Mesenchymal stem cell (in vitro differentiated cells and primary cell): ENCODE data around the gene RAD51B.
"Not testable (repeated sequence)": the region's sequence is repeated elsewhere in the genome, so short reads cannot be mapped to it uniquely, and the experiment has no call there.

ENCODE experiments used
- DNase-seq: peaks from one replicate; pipeline ENCODE4 v3.0.0-alpha.2; 2013
- H2AFZ ChIP-seq: one replicate; pipeline ENCODE4 v1.6.1; 2013; ENCODE audit warnings: low read depth, mild to moderate bottlenecking, control low read depth, inconsistent platforms, low read length, moderate library complexity
- H2AK5ac ChIP-seq: 2 replicates; pipeline ENCODE4 v1.6.1; 2013; ENCODE audit warnings: low read length, moderate library complexity, mild to moderate bottlenecking, inconsistent platforms; ENCODE audit not compliant: severe bottlenecking
- H2BK120ac ChIP-seq: one replicate; pipeline ENCODE4 v1.6.1; 2013; ENCODE audit warnings: low read depth, mild to moderate bottlenecking, inconsistent platforms, low read length, moderate library complexity
- H2BK12ac ChIP-seq, 2 experiments: one replicate each; pipeline ENCODE4 v1.6.1; 2013; ENCODE audit warnings: inconsistent platforms in 2 of 2, low read length in 2 of 2, mild to moderate bottlenecking in 2 of 2, moderate library complexity in 2 of 2, control low read depth in 1 of 2
- H2BK15ac ChIP-seq: one replicate; pipeline ENCODE4 v1.6.1; 2013; ENCODE audit warnings: mild to moderate bottlenecking, low read depth, inconsistent platforms; ENCODE audit not compliant: poor library complexity, severe bottlenecking
- H2BK5ac ChIP-seq: 2 replicates; pipeline ENCODE4 v1.6.1; 2013; ENCODE audit warnings: low read depth, mild to moderate bottlenecking, low read length, control low read depth, inconsistent platforms; ENCODE audit not compliant: poor library complexity, severe bottlenecking
- H3K14ac ChIP-seq, 2 experiments: one replicate each; pipeline ENCODE4 v1.6.1; 2013; ENCODE audit warnings: inconsistent platforms in 2 of 2, low read length in 2 of 2, control low read depth in 1 of 2, mild to moderate bottlenecking in 1 of 2, moderate library complexity in 1 of 2
- H3K18ac ChIP-seq, 2 experiments: one replicate each; pipeline ENCODE4 v1.6.1; 2013; ENCODE audit warnings: inconsistent platforms in 2 of 2, low read length in 2 of 2, control low read depth in 1 of 2, low read depth in 1 of 2, mild to moderate bottlenecking in 1 of 2
- H3K23ac ChIP-seq, 2 experiments: one replicate each; pipeline ENCODE4 v1.6.1; 2013; ENCODE audit warnings: inconsistent platforms in 2 of 2, low read length in 2 of 2, mild to moderate bottlenecking in 2 of 2, moderate library complexity in 2 of 2, control low read depth in 1 of 2
- H3K27ac ChIP-seq: 2 replicates; pipeline ENCODE4 v1.5.1; 2013; ENCODE audit warnings: mild to moderate bottlenecking, moderate library complexity, low read length, control low read depth, inconsistent platforms; ENCODE audit not compliant: poor library complexity, severe bottlenecking
- H3K27me3 ChIP-seq, 2 experiments: 2 replicates each; pipeline versions ENCODE4 v1.6.1 to v1.7.0; 2013; ENCODE audit warnings: low read length in 2 of 2, mild to moderate bottlenecking in 2 of 2, moderate library complexity in 2 of 2, control low read depth in 1 of 2, inconsistent platforms in 1 of 2; ENCODE audit not compliant: control insufficient read depth in 1 of 2, insufficient read depth in 1 of 2
- H3K36me3 ChIP-seq, 2 experiments: 2 replicates each; pipeline versions ENCODE4 v1.6.1 to v1.7.0; 2013; ENCODE audit warnings: low read length in 2 of 2, control low read depth in 1 of 2, inconsistent platforms in 1 of 2, low read depth in 1 of 2, mild to moderate bottlenecking in 1 of 2; ENCODE audit not compliant: insufficient read depth in 2 of 2, control insufficient read depth in 1 of 2
- H3K4ac ChIP-seq, 2 experiments: one replicate each; pipeline ENCODE4 v1.6.1; 2013; ENCODE audit warnings: inconsistent platforms in 2 of 2, low read length in 2 of 2, mild to moderate bottlenecking in 2 of 2, moderate library complexity in 2 of 2, control low read depth in 1 of 2, low read depth in 1 of 2
- H3K4me1 ChIP-seq: 2 replicates; pipeline ENCODE4 v1.6.1; 2013; ENCODE audit warnings: low read depth, low read length, control low read depth; ENCODE audit not compliant: control insufficient read depth, insufficient read depth
- H3K4me2 ChIP-seq: 2 replicates; pipeline ENCODE4 v1.6.1; 2013; ENCODE audit warnings: low read length, mild to moderate bottlenecking, inconsistent platforms; ENCODE audit not compliant: poor library complexity, severe bottlenecking
- H3K4me3 ChIP-seq, 2 experiments: 2 replicates each; pipeline versions ENCODE4 v1.5.1 to v1.7.0; 2013; ENCODE audit warnings: low read length in 2 of 2, mild to moderate bottlenecking in 2 of 2, control low read depth in 1 of 2, low read depth in 1 of 2; ENCODE audit not compliant: insufficient read depth in 1 of 2
- H3K79me1 ChIP-seq: replicated peaks from 2 replicates; pipeline ENCODE4 v1.6.1; 2013; ENCODE audit warnings: mild to moderate bottlenecking, control low read depth, low read length, inconsistent platforms; ENCODE audit not compliant: poor library complexity, severe bottlenecking
- H3K9ac ChIP-seq: 2 replicates; pipeline ENCODE4 v1.7.0; 2013; ENCODE audit warnings: mild to moderate bottlenecking, low read length, moderate library complexity
- H3K9me3 ChIP-seq: 2 replicates; pipeline ENCODE4 v1.7.0; 2013; ENCODE audit warnings: mild to moderate bottlenecking, low read length; ENCODE audit not compliant: control insufficient read depth
- H4K8ac ChIP-seq: one replicate; pipeline ENCODE4 v1.6.1; 2013; ENCODE audit warnings: inconsistent platforms, mild to moderate bottlenecking, low read length, moderate library complexity
- H4K91ac ChIP-seq: one replicate; pipeline ENCODE4 v1.6.1; 2013; ENCODE audit warnings: mild to moderate bottlenecking, low read length, inconsistent platforms
- WGBS: methylation state at CpG from one replicate; pipeline ENCODE4 v1.1.7; 2013; ENCODE audit warnings: mixed read lengths; 5-methylcytosine and 5-hydroxymethylcytosine counted together

Gene RAD51B

GRCh38 chr14:68258995-68259394 is 439.4 kb downstream of the RAD51B start:
- not testable (repeated sequence) for H3K27ac ChIP-seq, H3K4me2 ChIP-seq, H2BK5ac ChIP-seq, H3K9me3 ChIP-seq, H3K14ac ChIP-seq, H3K36me3 ChIP-seq, H2BK15ac ChIP-seq, H3K27me3 ChIP-seq, H2AFZ ChIP-seq, H4K91ac ChIP-seq, H3K9ac ChIP-seq, DNase-seq, H4K8ac ChIP-seq, H2BK120ac ChIP-seq, H3K23ac ChIP-seq, H3K79me1 ChIP-seq, H3K4me1 ChIP-seq, H3K4me3 ChIP-seq, H2AK5ac ChIP-seq
- Histone ChIP-seq H2BK12ac (peak overlapping the region in 1 of 2 experiments; percentile 15), H3K18ac (peak overlapping the region; percentile 23 to 77), H3K4ac (peak overlapping the region in 1 of 2 experiments; percentile 57)
- 74% methylated on average over 1 of the region's 2 CpGs for WGBS

- H3K18ac ChIP-seq = no peak overlapping the region
- H3K4me1 ChIP-seq = no peaks in the 10 kb centered on the region
- H2AK5ac ChIP-seq = no peak overlapping the region
- H2BK5ac ChIP-seq = no peak overlapping the region
- H3K27me3 ChIP-seq = no peaks in the 10 kb centered on the region
- H3K27ac ChIP-seq = no peak overlapping the region
- H3K4me3 ChIP-seq = no peak overlapping the region
- no peaks in the 10 kb centered on the region for H3K9me3 ChIP-seq
- H3K9ac ChIP-seq = no peak overlapping the region
- no peaks in the 10 kb centered on the region for H3K79me1 ChIP-seq
- peak overlapping the region; percentile 47 for H4K8ac ChIP-seq
- no peaks in the 10 kb centered on the region for H3K36me3 ChIP-seq
- 100% methylated on average over 1 of the region's 2 CpGs for WGBS
- H2BK12ac ChIP-seq = no peak overlapping the region
- no peak overlapping the region for H3K4me2 ChIP-seq
- no peak for DNase-seq
- no peak overlapping the region for H2BK120ac ChIP-seq
- no peak overlapping the region for H3K23ac ChIP-seq
- no peak overlapping the region for H3K14ac ChIP-seq
- no peak overlapping the region for H2AFZ ChIP-seq
- H3K4ac ChIP-seq = no peak overlapping the region
- H2BK15ac ChIP-seq = no peak overlapping the region
- H4K91ac ChIP-seq = no peak overlapping the region
Observed at GRCh38 chr14:68260121-68260520, 440.5 kb downstream of the RAD51B start.

GRCh38 chr14:68261092-68261842 is 441.7 kb downstream of the RAD51B start:
- WGBS = 36% methylated on average over 4 of the region's 10 CpGs
- no peak overlapping the region for H3K4me3 ChIP-seq
- H4K8ac ChIP-seq = no peak overlapping the region
- no peak overlapping the region for H4K91ac ChIP-seq
- H3K9me3 ChIP-seq = no peaks in the 10 kb centered on the region
- H2BK5ac ChIP-seq = no peak overlapping the region
- H3K36me3 ChIP-seq = no peaks in the 10 kb centered on the region
- H2BK120ac ChIP-seq = no peak overlapping the region
- H2BK15ac ChIP-seq = no peak overlapping the region
- peak overlapping the region in 1 of 2 experiments; percentile 89 for H2BK12ac ChIP-seq
- no peak overlapping the region for H3K27ac ChIP-seq
- no peaks in the 10 kb centered on the region for H3K79me1 ChIP-seq
- no peak overlapping the region for H2AK5ac ChIP-seq
- H2AFZ ChIP-seq = no peak overlapping the region
- no peak overlapping the region for H3K9ac ChIP-seq
- DNase-seq = no peak
- H3K14ac ChIP-seq = no peak overlapping the region
- H3K4me2 ChIP-seq = no peak overlapping the region
- H3K27me3 ChIP-seq = no peaks in the 10 kb centered on the region
- H3K18ac ChIP-seq = peak overlapping the region in 1 of 2 experiments; percentile 7
- H3K4me1 ChIP-seq = no peaks in the 10 kb centered on the region
- peak overlapping the region in 1 of 2 experiments; percentile 28 for H3K4ac ChIP-seq
- H3K23ac ChIP-seq = no peak overlapping the region

- no peak overlapping the region for H2BK5ac ChIP-seq
- H4K8ac ChIP-seq = no peak overlapping the region
- no peak overlapping the region for H3K4me2 ChIP-seq
- H2BK15ac ChIP-seq = no peak overlapping the region
- no peak overlapping the region for H3K9ac ChIP-seq
- no peaks in the 10 kb centered on the region for H3K79me1 ChIP-seq
- no peak for DNase-seq
- no peak overlapping the region for H3K4me3 ChIP-seq
- no peak overlapping the region for H2BK12ac ChIP-seq
- no peak overlapping the region for H2AFZ ChIP-seq
- H3K36me3 ChIP-seq = no peaks in the 10 kb centered on the region
- H3K14ac ChIP-seq = no peak overlapping the region
- no peak overlapping the region for H2BK120ac ChIP-seq
- no peaks in the 10 kb centered on the region for H3K4me1 ChIP-seq
- H3K18ac ChIP-seq = no peak overlapping the region
- peak overlapping the region; percentile 27 for H4K91ac ChIP-seq
- H3K9me3 ChIP-seq = no peaks in the 10 kb centered on the region
- H3K27ac ChIP-seq = no peak overlapping the region
- H3K4ac ChIP-seq = no peak overlapping the region
- no peaks in the 10 kb centered on the region for H3K27me3 ChIP-seq
- no peak overlapping the region for H3K23ac ChIP-seq
- WGBS = 68% methylated on average over 2 of the region's 3 CpGs
- no peak overlapping the region for H2AK5ac ChIP-seq
Observed at GRCh38 chr14:68262567-68262966, 443.0 kb downstream of the RAD51B start.
